Stimulated activated CD8-positive, alpha-beta memory T cell treated with anti-CD3 and anti-CD28 coated beads, Interleukin-4, amount 100 ng/mL, for 1 hour (primary cell): ENCODE measurements around the gene GPR4.
"Not testable (repeated sequence)": the region's sequence is repeated elsewhere in the genome, so short reads cannot be mapped to it uniquely, and the experiment has no call there.

Experiments used
- DNase-seq, 2 donors: peaks; one replicate each; pipeline ENCODE4 v3.0.0-alpha.2; 2020; ENCODE audit warnings: low read depth in 2 of 2, low spot score in 1 of 2

Gene GPR4

DNA sequence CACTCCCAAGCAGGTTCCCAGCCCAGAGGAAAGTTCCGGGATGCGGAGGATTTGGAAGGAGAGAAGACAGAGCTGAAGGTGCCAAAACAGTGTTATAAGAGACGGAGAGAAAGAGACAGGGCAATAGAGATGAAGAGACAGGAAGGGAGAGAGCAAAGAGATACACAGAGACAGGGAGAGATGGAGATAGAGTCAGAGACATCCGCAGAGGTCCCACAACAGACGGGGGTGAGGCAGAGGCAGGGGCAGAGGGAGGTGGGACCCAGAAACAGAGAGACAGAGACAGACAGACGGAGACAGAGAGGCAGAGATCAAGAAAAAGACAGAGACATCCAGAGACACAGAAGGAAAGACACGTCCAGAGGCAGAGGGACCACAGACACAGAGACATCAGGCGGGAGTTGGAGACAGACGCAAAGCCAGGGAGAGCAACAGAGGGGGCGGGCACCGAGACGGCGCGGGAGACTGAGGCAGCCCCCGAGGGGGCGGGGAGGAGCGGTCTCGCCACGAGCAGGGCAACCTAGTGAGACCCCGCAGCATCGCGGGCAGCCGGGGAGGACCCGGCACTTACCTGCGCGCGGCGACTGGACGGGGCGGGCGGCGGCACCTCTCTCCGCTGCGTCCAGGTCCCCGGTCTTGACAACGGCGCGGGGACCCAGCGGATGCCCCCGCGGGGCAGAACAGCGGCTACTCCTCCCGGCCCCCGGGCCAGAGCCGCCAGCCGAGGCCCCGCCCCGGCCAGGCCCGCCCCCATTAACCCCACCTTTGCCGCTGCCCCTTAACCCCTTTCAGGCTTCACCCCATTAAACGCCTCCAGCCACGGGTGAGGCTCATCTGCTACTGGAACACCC lies at the start of gene GPR4:
TSS of gene GPR4 (minus strand) at position 689 of the 851 bp plus-strand sequence. CDS start 10,346 bp downstream, outside the sequence.
- DNase-seq, result no peak

DNA sequence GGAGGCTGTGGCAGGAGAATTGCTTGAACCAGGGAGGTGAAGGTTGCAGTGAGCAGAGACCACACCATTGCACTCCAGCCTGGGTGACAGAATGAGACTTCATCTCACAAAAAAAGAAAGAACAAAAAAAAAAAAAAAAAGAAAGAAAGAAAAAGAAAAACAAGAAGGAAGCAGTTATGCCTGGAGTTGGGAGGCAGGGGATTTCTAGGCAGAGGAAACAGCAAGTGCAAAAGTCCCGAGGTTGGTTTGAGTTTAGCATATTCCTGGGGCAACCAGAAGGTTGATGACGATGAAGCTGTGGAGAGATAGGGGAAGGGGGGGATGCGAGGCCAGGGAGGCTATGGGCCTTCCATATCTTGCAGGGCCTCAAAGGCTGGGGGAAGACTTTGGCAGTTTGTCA lies 48.7 kb upstream of the GPR4 start:
- DNase-seq, result no peak

DNA sequence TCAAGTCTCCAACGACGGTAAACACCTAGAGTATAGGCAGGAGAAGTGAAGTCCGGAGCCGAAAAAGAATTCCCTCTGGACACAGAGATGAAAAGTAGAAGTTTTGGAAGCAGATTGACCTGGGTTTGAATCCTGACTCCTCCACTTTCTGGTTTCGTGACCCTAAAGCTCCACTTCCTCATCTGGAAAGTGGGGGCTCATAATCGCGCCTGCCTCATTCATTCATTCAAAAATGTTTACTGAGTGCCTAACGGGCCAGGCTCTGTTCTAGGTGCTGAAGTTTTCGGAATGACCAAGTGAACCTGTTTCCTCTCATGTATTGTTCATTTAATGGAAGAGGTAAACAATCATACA lies 44.3 kb upstream of the GPR4 start:
- no peak for DNase-seq

DNA sequence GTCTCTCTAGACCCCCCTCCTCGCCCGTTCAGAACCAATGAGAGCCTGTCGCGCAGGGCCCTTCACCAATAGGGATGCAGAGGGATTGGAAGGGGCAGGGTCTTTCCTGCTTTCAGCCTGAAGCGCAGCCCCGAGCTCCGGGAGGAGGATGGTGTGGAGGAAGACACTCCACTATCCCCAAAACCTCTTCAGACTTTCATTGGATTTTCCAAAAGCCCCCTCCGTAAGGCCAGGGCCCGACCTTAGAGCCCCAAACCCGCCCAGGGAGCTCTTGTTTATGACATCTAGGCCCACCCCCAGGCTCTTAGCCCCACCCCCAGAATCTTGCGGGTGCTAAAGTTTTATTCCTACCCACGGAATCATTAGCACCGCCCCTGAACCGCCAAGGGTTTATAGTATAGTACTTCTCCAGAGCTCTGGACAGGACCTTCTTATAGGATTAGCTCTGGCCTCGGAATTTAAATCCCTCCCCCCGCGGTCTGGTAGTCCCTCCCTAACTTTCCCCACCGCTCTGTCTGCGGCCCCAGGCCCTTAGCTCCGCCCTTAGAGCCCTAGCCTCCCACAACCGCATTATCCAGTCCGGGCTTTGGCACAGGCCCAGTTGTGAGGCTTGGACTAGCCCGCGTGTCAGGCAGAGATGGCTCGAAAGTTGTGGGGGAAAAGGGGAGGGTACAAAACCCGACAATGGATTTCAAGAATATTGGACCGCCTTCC lies 43.8 kb upstream of the GPR4 start:
- DNase-seq, result peak in 1 of 2 donors; percentile 46

DNA sequence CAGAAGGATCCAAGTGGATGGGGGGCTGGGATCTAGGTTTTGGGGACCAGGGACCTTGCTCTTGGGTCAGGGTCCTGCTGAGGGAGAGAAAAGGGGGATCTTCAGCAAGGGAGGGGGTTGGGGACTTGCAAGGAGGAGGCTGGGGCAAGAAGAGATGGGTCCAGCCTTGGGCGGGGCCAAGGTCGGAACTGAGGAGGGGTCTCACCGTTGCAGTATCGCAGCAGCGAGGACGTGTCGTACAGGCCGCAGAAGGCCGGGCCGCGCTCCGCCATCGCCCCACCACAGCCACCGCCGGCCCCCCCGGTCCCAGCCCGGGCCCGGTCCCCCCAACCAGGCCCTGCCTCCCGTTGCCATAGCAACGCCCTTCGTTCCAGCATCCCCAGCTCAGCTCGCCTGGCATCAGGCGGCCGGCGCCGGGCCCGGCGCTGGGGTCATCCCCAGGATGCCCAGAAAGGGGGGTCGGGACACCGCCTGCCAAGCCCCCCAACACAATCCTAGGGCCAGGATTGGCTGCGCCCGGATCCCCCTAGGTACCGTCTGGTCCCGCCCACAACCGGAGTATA lies 43.1 kb upstream of the GPR4 start:
- DNase-seq, result no peak

DNA sequence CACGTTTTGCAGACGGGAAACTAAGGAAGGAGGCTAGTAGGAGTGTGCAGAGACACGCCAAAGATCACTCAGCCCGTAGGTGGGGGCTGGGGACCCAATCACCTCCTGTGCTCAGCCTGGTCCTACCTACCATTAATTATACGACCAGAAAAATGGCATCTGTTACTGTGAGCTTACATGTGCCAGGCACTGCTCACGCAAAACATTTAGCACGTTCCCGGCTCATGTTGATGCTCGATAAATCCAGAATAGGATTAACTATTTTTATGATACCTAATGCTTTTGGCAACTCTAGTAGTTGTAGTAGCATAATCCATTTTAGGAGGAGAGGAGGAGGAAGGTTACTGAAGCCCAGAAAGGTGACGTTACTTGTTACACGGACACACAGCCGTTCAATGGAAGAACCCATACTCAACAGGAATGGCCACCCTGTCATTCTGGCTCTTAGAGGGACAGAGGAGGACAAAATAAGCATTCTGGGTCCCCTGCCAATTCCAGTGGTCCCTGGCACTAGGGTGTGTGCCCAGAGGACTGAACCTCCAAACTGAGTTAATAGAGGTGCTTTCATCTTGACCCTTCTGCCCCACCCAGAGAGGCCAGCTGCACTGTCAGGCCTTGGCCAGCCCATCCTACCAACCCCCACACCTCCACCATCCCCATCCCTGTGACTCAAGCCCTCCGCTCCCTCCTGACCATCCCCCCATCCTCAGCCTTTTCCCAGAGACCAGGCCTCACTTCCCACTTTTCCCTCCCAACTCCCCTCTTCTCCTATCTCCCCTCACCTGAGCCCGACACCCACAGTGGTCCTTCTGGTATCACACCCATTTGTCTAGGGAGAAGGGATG lies 42.1 kb upstream of the GPR4 start:
- no peak for DNase-seq

DNA sequence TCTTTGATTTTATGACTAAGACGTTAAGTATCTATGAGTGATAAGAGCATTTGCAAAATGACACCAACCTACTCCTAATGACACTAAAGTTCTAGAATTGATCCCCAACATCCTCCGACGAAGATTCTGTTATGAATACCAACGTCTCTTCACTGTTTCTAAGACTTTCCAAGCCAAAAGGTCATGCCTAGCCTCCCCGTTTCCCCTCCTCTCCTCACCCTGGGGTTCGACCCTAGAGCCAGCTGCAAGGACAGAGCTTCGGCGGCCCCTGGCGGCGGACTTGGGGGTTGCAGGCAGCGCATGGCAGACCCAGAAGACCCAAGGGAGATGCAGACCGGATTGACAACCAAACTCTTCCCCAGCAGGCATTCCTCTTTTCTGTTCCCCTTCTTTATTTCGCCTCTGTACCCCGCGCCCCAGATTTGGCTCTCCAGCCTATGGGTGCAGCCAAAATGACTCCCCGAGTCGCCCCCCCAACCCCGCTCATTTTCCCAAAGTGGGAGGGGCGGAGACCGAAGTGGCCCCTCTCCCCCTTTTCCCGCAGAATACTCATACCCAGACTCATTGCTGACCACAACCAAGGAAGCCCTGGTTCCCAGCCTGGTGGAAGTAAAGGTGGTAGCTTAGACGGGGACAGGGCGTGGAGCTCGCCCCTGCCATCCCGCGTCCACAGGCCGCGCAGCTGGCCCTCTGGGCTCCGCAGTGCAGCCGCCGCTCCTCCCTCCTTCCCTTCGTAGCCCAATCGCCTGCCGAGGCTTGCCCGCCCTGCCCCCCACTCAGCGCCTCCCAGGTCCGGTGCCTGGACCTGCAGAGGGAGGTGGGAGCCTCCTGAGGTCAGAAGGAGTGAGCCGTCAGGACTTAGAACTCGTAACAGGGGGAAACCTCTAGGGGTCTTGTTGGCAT lies 41.3 kb upstream of the GPR4 start:
- DNase-seq, result peak; percentile 74 to 80

DNA sequence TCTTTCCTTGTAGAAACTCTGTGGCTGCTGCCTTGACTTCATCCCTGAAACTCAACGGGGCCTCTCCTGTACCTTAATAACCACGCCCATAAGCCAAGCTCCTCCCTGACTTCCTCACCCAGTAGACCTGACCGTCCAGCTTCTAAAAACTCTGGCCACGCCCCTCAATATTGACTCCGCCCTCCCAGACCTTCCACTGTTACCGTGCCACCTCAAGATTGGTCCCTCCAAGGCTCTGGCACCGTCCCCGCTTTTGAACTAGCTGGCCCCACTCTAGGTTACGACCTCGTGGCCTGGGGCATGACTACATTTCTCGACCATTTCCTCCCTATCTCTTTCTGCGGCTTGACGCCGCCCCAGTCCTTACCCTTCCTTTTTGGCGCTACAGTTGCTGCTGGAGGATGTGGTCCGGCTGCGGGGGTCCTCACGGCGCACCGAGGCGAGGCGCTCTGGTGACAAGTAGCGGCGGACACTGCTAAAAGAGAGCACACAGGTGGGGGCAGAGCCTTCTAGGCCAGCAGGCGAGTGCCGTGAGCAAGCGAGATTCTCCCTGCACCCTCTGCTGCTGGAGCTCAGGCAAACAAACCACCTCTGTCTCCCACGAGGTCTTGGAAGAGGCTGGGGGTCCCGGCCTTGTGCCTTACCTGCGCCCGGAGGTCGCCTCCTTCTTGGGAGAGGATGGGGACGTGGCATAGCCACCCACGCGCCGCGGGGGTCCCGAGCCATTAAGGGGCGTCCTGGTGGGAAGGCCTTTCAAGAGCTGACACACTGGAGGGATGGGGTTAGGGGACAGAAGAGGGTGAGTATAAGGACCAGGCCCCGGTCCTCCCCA lies 39.5 kb upstream of the GPR4 start:
- peak in 1 of 2 donors; percentile 34 for DNase-seq

DNA sequence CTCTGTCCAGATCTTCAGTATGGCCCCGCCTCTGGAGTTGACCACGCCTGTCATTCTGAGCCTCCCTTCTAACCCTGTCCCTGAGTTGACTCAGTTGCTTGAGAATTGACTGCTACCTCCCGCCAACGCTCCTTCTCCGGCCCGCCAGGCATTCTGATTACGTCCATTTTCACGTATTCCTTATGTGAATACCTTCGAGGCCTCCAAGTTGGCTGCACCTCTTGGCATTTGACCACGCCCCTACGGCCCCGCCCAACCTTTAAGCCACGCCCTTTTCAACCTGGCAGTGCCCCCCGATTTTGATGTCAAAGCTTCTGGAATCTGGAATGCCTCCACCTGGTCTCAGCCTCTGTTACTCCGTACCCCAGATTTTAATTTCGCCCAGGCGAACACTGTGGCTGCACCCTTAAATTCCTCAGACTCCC lies 38.8 kb upstream of the GPR4 start:
- no peak for DNase-seq

DNA sequence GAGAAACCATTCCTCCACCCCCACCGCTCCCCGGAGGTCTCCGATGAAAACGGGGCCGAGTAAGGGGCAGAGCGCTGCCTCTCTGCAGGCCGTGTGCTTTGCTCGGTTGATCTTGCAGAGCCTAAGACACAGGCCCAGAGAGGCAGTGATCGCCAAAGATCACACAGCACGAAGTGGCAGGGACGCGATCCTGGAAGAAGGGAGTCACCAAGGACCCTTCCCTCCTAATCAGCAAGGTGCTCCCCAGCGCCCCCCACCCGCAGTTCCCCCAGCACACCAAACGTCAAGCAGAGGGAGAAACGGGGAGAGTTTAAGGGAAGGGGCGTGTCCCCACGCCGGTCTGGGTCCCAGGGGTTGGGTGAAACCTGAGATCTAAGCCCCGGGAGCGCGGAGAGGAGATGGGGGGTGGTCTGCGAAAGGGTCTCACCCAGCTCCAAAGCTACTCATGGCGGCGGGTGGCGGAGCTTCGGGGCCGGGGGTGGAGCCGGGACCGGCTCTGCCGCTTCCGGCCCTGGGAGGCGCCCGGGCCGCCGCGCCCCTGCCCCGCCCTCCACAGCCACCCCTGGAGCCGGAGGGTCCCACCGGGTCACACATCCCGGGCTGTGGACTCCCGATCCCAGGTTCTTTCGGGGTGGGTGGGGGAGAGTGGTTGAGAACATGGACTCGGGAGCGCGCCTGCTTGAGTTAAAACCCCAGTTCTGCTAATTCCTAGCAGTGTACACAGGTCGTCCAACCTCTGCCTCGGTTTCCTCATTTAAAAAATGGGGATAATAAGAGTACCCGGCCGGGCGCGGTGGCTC lies 37.1 kb upstream of the GPR4 start, which contains the start of gene EML2:
TSS of gene EML2 (minus strand) at position 468 of the 800 bp plus-strand sequence. CDS start at position 447, 21 bp downstream.
- peak in 1 of 2 donors; percentile 36 for DNase-seq

DNA sequence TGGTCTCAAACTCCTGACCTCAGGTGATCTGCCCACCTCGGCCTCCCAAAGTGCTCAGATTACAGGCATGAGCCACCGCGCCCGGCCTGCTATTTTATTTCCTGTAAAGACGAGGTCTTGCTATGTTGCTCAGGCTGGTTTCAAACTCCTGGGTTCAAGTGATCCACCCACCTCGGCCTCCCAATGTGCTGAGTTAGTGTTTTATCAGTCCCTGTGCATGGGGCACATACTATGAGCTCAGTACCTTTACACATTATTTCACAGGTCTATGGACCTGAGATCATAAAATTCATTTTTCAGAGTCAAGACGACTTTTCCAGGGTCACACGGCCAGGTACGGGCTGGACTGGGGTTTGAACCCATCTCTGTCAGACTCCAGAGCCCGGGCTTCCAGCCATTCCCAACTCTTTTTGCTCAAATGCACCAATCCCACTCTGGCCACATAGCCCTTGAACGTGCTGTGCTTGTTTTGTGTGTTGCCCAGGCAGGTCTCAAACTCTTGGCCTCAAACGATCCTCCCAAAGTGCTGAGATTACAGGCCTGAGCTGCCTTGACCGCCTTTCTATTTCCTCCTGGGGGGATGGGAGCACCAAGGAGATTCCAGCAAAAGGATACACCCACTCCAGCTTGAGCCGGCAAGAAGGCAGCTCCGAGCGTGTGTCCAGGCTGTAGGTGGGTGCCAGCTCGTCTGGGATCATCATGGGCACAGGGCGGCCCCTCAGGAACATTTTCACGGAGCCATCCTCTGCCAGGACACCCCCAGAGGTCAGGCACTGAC lies 36.1 kb upstream of the GPR4 start:
- no peak for DNase-seq

DNA sequence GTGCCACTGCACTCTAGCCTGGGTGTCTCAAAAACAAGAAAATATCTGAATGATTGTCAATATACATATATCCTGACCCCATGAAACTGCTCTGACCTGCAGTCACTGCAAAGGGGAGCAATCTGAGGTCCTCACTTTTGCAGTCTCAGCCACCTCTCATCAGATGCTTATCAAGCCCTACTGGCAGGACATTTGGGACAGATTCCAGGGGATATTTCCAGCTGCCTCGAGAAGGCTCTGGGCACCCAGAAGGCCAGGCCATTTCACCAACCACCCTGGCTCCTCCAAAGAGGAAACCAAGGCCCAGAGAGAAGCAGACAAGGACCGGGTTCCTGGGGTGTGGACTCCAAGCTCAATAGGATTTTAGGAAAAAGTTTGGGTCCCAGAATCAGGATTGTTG lies 34.9 kb upstream of the GPR4 start:
- DNase-seq, result no peak

DNA sequence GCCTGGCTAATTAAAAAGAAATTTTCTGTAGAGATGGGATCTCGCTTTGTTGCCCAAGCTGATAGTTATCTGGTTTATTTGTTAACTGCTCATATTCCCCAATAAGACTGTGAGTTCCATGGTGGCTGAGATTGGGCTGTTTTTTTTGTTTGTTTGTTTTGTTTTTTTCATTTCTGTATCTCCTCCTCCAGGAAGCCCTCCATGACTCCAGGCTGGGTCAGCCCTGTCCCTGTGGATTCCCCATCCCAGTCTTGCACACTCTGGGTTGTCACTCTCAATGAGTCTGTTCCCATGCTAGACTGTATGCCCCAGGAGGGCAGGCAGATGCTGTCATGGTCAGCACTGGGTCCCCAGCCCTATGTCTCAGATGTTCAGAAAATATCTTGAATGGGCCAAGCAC lies 34.3 kb upstream of the GPR4 start:
- no peak for DNase-seq

DNA sequence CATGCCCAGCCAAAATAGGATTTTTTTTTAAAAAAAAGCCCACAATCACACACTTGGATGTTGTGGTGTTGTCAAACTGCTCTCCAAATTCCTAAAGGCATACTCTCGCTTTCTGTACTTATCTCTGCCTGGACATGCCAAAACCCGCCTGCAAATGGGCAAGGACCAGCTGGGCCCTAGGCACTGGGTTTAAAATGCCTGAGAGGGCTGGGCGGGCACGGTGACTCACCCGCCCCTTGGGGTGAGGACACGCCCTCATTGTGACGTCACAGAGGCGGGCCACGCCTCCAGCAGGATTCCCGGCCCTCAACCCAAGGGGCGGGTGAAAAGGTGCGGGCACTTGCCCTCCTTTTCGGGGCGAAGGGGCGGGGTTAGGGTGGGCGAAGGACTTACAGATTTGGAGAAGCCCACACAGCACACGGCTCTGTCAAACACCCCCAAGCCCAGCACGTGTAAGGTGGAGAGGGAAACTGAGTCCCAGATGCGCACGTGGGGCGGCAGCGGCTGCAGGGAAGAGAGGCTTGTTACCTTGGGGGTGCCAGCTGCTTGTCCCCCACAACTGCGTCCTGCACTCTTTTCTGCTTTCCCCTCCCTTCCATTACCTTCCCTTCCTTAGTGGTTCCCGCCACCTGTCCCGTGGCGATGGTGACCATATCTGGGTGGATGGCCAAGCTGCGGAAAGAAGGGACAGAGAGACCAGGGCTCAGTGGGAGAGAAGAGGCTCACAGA lies 30.6 kb upstream of the GPR4 start:
- no peak for DNase-seq

DNA sequence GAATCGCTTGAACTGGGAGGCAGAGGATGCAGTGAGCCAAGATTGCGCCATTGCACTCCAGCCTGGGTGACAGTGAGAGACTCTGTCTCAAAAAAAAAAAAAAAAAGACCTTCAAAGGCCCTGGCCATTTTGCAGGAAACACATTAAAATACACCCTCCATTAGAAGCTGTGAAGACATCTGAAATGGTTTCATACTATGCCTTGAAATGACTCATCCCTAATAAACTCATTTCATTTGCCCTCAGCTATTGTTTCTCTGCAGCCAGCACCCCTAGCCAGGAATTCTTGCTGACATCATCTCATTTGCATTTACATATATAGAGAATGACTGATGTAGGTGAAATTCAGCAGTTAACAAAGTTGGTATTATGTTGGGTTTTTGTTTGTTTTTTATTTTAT lies 28.5 kb upstream of the GPR4 start:
- DNase-seq, result no peak

DNA sequence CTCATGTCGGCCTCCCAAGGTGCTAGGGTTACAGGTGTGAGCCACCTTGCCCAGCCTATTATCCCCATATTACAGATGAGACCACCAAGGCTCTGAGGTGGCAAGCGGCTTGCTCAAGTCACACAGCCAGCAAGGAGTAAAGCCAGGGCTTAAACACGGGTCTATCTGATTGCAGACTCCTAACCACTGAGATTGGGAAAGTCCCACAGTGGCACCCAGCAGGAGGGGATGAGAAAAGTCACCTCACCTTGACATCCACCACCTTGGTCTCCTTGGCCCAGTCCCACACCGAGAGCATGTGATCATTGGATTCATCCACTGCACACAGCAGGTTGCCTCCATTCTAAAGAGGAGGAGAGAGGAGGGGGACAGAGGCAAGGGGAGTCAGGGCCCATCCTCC lies 27.7 kb upstream of the GPR4 start:
- no peak for DNase-seq

DNA sequence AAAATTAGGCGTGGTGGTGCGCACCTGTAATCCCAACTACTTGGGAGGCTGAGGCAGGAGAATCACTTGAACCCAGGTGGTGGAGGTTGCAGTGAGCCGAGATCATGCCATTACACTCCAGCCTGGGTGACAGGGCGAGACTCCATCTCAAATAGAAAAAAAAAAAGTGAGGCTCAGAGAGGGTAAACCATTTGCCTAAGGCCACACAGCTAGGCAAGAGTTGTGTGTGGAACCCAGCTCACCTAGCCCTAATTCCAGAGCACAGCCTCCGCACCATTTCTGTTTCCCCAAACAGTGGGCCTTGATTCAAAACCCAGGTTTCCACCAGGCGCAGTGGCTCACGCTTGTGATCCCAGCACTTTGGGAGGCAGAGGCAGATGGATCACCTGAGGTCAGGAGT lies 26.2 kb upstream of the GPR4 start:
- DNase-seq, result not testable (repeated sequence)
